ENCODE measurements around the gene MORN4.

The MORN4 gene

GRCh38 chr10:97631098-97631497, 2.2 kb downstream of the MORN4 start (continued):
- no peak for TF ChIP-seq ZNF692 (tag by site-specific recombination; IDR thresholded peaks at IDR 0.05)
- TF ChIP-seq TRIM28 (IDR thresholded peaks at IDR 0.05; ENCODE audit: borderline replicate concordance, low read length) = no peak
- no peak for TF ChIP-seq ZNF701 (tag by site-specific recombination; IDR thresholded peaks at IDR 0.05)
- TF ChIP-seq, protein P1, sequence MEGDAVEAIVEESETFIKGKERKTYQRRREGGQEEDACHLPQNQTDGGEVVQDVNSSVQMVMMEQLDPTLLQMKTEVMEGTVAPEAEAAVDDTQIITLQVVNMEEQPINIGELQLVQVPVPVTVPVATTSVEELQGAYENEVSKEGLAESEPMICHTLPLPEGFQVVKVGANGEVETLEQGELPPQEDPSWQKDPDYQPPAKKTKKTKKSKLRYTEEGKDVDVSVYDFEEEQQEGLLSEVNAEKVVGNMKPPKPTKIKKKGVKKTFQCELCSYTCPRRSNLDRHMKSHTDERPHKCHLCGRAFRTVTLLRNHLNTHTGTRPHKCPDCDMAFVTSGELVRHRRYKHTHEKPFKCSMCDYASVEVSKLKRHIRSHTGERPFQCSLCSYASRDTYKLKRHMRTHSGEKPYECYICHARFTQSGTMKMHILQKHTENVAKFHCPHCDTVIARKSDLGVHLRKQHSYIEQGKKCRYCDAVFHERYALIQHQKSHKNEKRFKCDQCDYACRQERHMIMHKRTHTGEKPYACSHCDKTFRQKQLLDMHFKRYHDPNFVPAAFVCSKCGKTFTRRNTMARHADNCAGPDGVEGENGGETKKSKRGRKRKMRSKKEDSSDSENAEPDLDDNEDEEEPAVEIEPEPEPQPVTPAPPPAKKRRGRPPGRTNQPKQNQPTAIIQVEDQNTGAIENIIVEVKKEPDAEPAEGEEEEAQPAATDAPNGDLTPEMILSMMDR (tag by site-specific recombination; IDR thresholded peaks at IDR 0.05) = no peak
- no peak for TF ChIP-seq RBAK (tag by site-specific recombination; IDR thresholded peaks at IDR 0.05)
- no peak for TF ChIP-seq PBX3 (CRISPR knock-in tag; IDR thresholded peaks at IDR 0.05)
- TF ChIP-seq ZNF791 (tag by site-specific recombination; IDR thresholded peaks at IDR 0.05) = no peak
- TF ChIP-seq OSR2 (tag by site-specific recombination; IDR thresholded peaks at IDR 0.05) = no peak

DNA sequence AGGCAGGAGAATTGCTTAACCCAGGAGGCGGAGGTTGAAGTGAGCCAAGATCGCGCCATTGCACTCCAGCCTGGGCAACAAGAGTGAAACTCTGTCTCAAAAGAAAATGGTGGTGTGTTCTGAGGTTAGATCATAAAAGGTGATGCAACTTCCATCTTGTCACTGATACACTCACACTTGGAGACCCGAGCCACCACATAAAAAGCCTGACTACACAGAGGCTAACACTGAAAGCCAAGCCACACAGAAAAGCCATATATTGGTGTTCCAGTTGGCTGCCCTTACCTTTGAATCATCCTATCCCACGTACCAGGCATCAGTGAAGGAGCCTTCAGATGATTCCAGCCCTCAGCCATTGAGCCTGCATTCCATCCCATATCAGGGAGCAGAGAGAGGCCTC, 4.0 kb downstream of the MORN4 start:
- Histone ChIP-seq H3K4me1 (ENCODE audit: control insufficient read depth, insufficient read depth, low read length) (no peaks in the 10 kb centered on the region), H3K36me3 (ENCODE audit: control insufficient read depth in 2 of 2, insufficient read depth in 1 of 2, low read length in 2 of 2) (no peaks in the 10 kb centered on the region), H3K27ac (ENCODE audit: extremely low read depth, low read depth, low read length) (no peak overlapping the region), H3K4me3 (ENCODE audit: low read depth, low read length) (no peak overlapping the region), H3K9me3 (ENCODE audit: control insufficient read depth, insufficient read depth, low read depth, low read length) (no peaks in the 10 kb centered on the region)
- POLR2A ChIA-PET = interaction anchor here (0.6 kb wide), 2 partner anchors 9 to 33 kb away, joined by 3 read pairs; no protein-coding TSS in a partner anchor
- CTCF ChIA-PET = interaction anchor here (0.6 to 0.7 kb wide), 2 partner anchors 124 to 593 kb away, joined by 3 to 4 read pairs; no protein-coding TSS in a partner anchor
- no peak for TF ChIP-seq ZNF555 (tag by site-specific recombination; conservative IDR thresholded peaks at IDR 0.05)
- TF ChIP-seq, protein P2, sequence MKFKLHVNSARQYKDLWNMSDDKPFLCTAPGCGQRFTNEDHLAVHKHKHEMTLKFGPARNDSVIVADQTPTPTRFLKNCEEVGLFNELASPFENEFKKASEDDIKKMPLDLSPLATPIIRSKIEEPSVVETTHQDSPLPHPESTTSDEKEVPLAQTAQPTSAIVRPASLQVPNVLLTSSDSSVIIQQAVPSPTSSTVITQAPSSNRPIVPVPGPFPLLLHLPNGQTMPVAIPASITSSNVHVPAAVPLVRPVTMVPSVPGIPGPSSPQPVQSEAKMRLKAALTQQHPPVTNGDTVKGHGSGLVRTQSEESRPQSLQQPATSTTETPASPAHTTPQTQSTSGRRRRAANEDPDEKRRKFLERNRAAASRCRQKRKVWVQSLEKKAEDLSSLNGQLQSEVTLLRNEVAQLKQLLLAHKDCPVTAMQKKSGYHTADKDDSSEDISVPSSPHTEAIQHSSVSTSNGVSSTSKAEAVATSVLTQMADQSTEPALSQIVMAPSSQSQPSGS (tag by site-specific recombination; IDR thresholded peaks at IDR 0.05; ENCODE audit: low read depth) = 0 out of 2 replicates have a peak, but pooled peaks have one; percentile 4

- no peaks in the 10 kb centered on the region for H3K4me1 ChIP-seq (ENCODE audit: control insufficient read depth, insufficient read depth, low read length)
- no peaks in the 10 kb centered on the region for H3K9me3 ChIP-seq (ENCODE audit: control insufficient read depth, insufficient read depth, low read depth, low read length)
- H3K27ac ChIP-seq (ENCODE audit: extremely low read depth, low read depth, low read length) = no peak overlapping the region
- TF ChIP-seq SP7 (tag by site-specific recombination; IDR thresholded peaks at IDR 0.05) (no peak), IKZF3 (tag by site-specific recombination; IDR thresholded peaks at IDR 0.05) (no peak), ZNF274 (IDR thresholded peaks at IDR 0.05; ENCODE audit: low read length) (no peak), ZNF274 (tag by site-specific recombination; IDR thresholded peaks at IDR 0.05; ENCODE audit: borderline replicate concordance) (0 out of 2 replicates have a peak, but pooled peaks have one; percentile 36)
- H3K4me3 ChIP-seq (ENCODE audit: low read depth, low read length) = no peak overlapping the region
- ChIA-PET POLR2A (interaction anchor here (0.7 kb wide), 1 partner anchor 59 kb away, joined by 4 read pairs; no protein-coding TSS in a partner anchor), CTCF (interaction anchor here (1.1 kb wide), 1 partner anchor 218 kb away, joined by 3 read pairs; no protein-coding TSS in a partner anchor)
- H3K36me3 ChIP-seq (ENCODE audit: control insufficient read depth in 2 of 2, insufficient read depth in 1 of 2, low read length in 2 of 2) = no peaks in the 10 kb centered on the region
These were observed 5.1 kb downstream of the MORN4 start for GRCh38 chr10:97628228-97628627.

DNA sequence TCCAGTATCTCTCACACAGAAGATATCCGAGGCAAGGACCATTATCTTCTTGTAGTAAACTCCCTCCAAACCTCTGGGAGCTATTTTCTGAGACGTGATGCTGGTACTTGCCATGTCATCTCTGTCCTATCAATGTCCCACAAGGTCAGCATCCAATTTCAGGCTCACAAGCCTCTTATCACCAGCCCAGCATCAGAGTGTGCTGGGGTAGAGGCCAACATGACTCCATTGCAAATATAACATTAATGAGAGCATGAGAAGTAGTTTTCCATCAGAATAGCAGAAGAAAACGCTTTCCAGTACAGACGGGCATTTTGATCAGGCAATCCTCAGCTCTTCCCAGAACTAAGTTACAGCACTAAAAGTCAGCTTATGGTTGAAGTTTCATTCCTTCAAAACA, 5.6 kb downstream of the MORN4 start:
- Histone ChIP-seq H3K4me3 (ENCODE audit: low read depth, low read length) (no peak overlapping the region), H3K9me3 (ENCODE audit: control insufficient read depth, insufficient read depth, low read depth, low read length) (no peaks in the 10 kb centered on the region), H3K4me1 (ENCODE audit: control insufficient read depth, insufficient read depth, low read length) (no peaks in the 10 kb centered on the region), H3K36me3 (ENCODE audit: control insufficient read depth in 2 of 2, insufficient read depth in 1 of 2, low read length in 2 of 2) (no peaks in the 10 kb centered on the region), H3K27ac (ENCODE audit: extremely low read depth, low read depth, low read length) (no peak overlapping the region)
- POLR2A ChIA-PET = no interaction called here
- CTCF ChIA-PET = interaction anchor here (0.6 to 1.1 kb wide), 2 partner anchors 105 to 217 kb away, joined by 3 read pairs; no protein-coding TSS in a partner anchor
- TF ChIP-seq HOXC10 (CRISPR knock-in tag; IDR thresholded peaks at IDR 0.05) (no peak), ZNF488 (tag by site-specific recombination; IDR thresholded peaks at IDR 0.05) (no peak)
